ENCODE measurements around the gene PPP1R2.

GRCh38 chr3:195531683-195532082 lies 11.4 kb downstream of the PPP1R2 start:
- no peak for TF ChIP-seq CTCF (IDR thresholded peaks at IDR 0.05; ENCODE audit: low read length)
- TF ChIP-seq EZH2 (optimal IDR thresholded peaks at IDR 0.05; ENCODE audit: low read depth, low read length): no peak
- TF ChIP-seq EZH2phosphoT487 (IDR thresholded peaks at IDR 0.05; ENCODE audit: low read length): no peak

Data from MM.1S (cell line).